Progenitor cell of endocrine pancreas (in vitro differentiated cells): ENCODE measurements around the gene SHCBP1. TPM values are rescaled to one million over a fixed set of nuclear protein-coding genes. Genes with fewer than 3 reads are reported as not detected.

Experiments
- DNase-seq: peaks from one replicate; pipeline ENCODE4 v3.0.0; 2021; ENCODE audit warnings: low spot score; ENCODE audit not compliant: unreplicated experiment
- H3K27ac Mint-ChIP-seq: 2 replicates; pipeline ENCODE4 v1.8.0; 2021; ENCODE audit warnings: mild to moderate bottlenecking, moderate library complexity, mixed read lengths
- H3K27me3 Mint-ChIP-seq: 2 replicates; pipeline ENCODE4 v1.8.0; 2021; ENCODE audit warnings: mixed read lengths
- H3K36me3 Mint-ChIP-seq: 2 replicates; pipeline ENCODE4 v1.8.0; 2022; ENCODE audit warnings: mixed read lengths; ENCODE audit not compliant: insufficient read depth
- H3K4me1 Mint-ChIP-seq: 2 replicates; pipeline ENCODE4 v1.8.0; 2021; ENCODE audit warnings: low read depth, mixed read lengths
- H3K4me3 Mint-ChIP-seq: 2 replicates; pipeline ENCODE4 v1.8.0; 2021; ENCODE audit warnings: low read depth, mild to moderate bottlenecking, moderate library complexity, mixed read lengths
- H3K9me3 Mint-ChIP-seq: 2 replicates; pipeline ENCODE4 v1.8.0; 2021; ENCODE audit warnings: low read depth, mixed read lengths
- long read RNA-seq: library from polyadenylated mRNA; unstranded; transcript quantifications from one replicate; pipeline ENCODE4 v2.0.0, GENCODE V29; 2020
- total RNA-seq: library from RNA; stranded (reverse); gene quantifications from 2 replicates; pipeline ENCODE4 v1.2.1, GENCODE V29; 2021
- TF ChIP-seq, protein P1 (sequence below): fragments of 200-600 bp; sonication (generic); IDR thresholded peaks from one replicate; pipeline ENCODE4 v1.5.0; 2021; ENCODE audit warnings: antibody characterized with exemption, mild to moderate bottlenecking; ENCODE audit not compliant: unreplicated experiment

Gene SHCBP1, protein sequence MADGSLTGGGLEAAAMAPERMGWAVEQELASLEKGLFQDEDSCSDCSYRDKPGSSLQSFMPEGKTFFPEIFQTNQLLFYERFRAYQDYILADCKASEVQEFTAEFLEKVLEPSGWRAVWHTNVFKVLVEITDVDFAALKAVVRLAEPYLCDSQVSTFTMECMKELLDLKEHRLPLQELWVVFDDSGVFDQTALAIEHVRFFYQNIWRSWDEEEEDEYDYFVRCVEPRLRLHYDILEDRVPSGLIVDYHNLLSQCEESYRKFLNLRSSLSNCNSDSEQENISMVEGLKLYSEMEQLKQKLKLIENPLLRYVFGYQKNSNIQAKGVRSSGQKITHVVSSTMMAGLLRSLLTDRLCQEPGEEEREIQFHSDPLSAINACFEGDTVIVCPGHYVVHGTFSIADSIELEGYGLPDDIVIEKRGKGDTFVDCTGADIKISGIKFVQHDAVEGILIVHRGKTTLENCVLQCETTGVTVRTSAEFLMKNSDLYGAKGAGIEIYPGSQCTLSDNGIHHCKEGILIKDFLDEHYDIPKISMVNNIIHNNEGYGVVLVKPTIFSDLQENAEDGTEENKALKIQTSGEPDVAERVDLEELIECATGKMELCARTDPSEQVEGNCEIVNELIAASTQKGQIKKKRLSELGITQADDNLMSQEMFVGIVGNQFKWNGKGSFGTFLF
- 7.7 and 8.3 TPM in 2 replicates for total RNA-seq
- long read RNA-seq, transcript SHCBP1-201 (13 exons, 3,461 nt) = major isoform, 42 of 54 reads
- long read RNA-seq, partial matches to known transcripts = 4 of 54 reads
- long read RNA-seq, other reads (novel, unspliced or antisense) = 8 of 54 reads

DNA sequence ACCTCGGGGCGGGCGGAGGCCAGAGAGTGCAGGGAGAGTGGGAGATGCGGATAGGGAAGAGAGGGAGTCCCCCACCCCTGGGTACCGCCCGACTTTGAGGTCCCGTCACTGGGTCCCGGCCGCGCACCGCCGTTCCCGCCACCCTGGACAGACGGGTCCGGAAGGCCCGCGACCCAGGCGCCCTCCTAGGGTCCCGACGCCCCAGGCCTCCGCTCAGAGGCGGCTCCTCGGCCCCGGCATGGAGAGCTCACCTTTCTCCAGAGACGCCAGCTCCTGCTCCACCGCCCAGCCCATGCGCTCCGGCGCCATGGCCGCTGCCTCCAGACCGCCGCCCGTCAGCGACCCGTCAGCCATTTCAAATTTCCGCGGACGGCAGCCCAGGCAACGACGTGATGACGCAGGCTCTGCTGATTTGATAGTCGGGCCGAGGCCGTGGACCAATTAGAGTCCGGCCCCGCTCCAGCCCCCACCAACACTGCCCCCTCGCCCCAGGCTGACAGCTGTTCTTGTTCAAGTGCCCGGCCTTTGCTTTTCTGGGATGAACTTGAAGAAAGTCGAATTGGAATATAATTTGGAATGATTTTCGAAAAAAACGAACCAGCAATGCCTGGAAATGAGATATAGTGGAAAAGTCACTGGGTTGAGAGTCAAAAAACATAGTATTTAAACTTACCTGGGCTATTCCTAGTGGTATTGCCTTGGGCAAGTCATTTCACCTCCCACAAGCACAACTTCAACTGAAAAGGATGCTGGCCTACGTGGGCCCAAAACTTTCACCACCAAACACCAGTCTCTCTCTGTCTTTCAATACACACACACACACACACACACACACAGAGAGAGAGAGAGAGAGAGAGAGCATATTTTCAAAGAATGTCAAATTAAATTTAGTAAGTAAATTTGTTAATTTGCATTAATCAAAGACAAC, at the start of gene SHCBP1:
Gene SHCBP1, minus strand, starts transcription at position 374 of the 928 bp plus-strand sequence. Its CDS starts 20 bp downstream, at position 354.
- no peaks in the 10 kb centered on the region for H3K9me3 Mint-ChIP-seq
- peak within 1 kb of the TSS; percentile 64 for H3K27ac Mint-ChIP-seq
- peak; percentile 68 for DNase-seq
- TF ChIP-seq, protein P1, sequence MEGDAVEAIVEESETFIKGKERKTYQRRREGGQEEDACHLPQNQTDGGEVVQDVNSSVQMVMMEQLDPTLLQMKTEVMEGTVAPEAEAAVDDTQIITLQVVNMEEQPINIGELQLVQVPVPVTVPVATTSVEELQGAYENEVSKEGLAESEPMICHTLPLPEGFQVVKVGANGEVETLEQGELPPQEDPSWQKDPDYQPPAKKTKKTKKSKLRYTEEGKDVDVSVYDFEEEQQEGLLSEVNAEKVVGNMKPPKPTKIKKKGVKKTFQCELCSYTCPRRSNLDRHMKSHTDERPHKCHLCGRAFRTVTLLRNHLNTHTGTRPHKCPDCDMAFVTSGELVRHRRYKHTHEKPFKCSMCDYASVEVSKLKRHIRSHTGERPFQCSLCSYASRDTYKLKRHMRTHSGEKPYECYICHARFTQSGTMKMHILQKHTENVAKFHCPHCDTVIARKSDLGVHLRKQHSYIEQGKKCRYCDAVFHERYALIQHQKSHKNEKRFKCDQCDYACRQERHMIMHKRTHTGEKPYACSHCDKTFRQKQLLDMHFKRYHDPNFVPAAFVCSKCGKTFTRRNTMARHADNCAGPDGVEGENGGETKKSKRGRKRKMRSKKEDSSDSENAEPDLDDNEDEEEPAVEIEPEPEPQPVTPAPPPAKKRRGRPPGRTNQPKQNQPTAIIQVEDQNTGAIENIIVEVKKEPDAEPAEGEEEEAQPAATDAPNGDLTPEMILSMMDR = no peak
- H3K4me3 Mint-ChIP-seq = peak within 1 kb of the TSS; percentile 86
- H3K36me3 Mint-ChIP-seq = peaks cover 1% of the 10 kb centered on the region
- no peaks in the 10 kb centered on the region for H3K27me3 Mint-ChIP-seq
- H3K4me1 Mint-ChIP-seq = peaks cover 7% of the 10 kb centered on the region

DNA sequence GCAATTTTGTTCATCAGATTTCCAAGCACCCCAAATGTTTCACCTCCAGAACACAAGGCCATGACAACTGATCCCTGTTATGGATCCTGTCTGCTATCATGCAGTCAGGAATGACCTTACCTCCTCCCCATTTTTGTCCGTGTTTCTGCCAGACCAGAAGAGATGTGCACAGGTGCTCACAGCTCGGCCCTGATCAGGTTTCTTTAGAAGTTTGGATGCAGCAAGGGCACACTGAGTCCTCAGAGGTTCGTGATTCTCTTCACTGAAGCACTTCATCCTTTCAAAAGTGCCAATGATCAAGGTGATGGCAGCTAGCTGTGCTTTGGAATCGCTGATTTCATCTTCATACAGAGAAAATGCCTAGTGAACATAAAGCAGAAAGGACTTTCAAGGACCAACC, 40.9 kb upstream of the SHCBP1 start:
- Mint-ChIP-seq H3K36me3 (peaks cover 34% of the 10 kb centered on the region), H3K4me1 (no peaks in the 10 kb centered on the region), H3K27me3 (no peaks in the 10 kb centered on the region), H3K27ac (peak overlapping the region; percentile 37), H3K9me3 (no peaks in the 10 kb centered on the region), H3K4me3 (no peak overlapping the region)
- TF ChIP-seq, protein P1 = no peak
- DNase-seq = no peak

DNA sequence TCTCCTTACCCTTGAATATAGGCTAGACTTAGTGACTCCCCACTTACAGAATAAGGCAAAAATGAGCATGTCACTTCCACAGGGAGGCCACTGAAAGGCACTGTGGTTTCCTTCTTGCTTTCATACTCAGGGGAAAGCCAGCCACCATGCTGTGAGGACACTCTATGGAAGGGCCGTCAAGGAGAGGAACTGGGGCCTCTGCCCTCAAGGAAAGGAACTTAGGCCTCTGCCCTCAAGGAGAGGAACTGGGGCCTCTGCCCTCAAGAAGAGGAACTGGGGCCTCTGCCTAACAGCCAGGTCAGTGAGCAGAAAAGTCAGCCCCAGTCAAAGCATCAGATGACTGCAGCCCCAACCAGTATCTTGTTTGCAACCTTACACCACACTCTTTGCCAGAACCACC, 37.7 kb upstream of the SHCBP1 start:
- Mint-ChIP-seq H3K4me1 (no peaks in the 10 kb centered on the region), H3K27ac (no peak overlapping the region), H3K9me3 (no peaks in the 10 kb centered on the region), H3K36me3 (peaks cover 26% of the 10 kb centered on the region), H3K27me3 (no peaks in the 10 kb centered on the region), H3K4me3 (no peak overlapping the region)
- DNase-seq = no peak
- TF ChIP-seq, protein P1 = no peak

DNA sequence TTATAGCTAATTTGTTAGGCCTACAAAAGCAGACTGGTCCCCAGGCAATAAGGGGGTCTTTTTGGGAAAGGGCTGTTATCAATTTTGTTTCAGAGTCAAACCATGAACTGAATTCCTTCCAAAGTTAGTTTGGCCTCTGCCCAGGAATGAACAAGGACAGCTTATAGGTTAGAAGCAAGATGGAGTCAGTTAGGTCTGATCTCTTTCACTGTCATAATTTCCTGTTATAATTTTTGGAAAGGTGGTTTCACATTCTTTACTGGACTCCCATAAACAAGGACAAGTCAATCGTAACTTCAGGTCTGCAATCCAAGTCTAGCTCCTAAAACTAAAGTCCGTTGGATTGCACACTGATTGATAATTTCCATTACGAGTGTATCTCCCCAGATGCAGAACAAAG, 30.1 kb upstream of the SHCBP1 start:
- Mint-ChIP-seq H3K9me3 (no peaks in the 10 kb centered on the region), H3K4me3 (no peak overlapping the region), H3K27me3 (no peaks in the 10 kb centered on the region), H3K4me1 (peaks cover 5% of the 10 kb centered on the region), H3K36me3 (peaks cover 6% of the 10 kb centered on the region), H3K27ac (no peak overlapping the region)
- TF ChIP-seq, protein P1 = no peak
- no peak for DNase-seq
